ENCODE results near the gene EXOC2. TPM values are rescaled to one million over a fixed set of nuclear protein-coding genes. Genes with fewer than 3 reads are reported as not detected.
"Not testable (repeated sequence)": the region's sequence is repeated elsewhere in the genome, so short reads cannot be mapped to it uniquely, and the experiment has no call there.

EXOC2 gene
- polyA plus RNA-seq, 3 donors: 3.8 to 9.2 (median 6.9) TPM

GRCh38 chr6:568085-568484, 124.9 kb downstream of the EXOC2 start:
- no peak overlapping the region for H3K27ac ChIP-seq (ENCODE audit: low read depth, low read length)
- WGBS, 3 donors: 86 to 87% (median 87%) methylated on average over 9 of the region's 9 CpGs

GRCh38 chr6:563863-564262, 129.1 kb downstream of the EXOC2 start:
- H3K27ac ChIP-seq (ENCODE audit: low read depth, low read length): no peak overlapping the region
- 92 to 96% (median 94%) methylated on average over 13 of the region's 13 CpGs for WGBS, 3 donors

- WGBS, 3 donors: 92 to 93% (median 93%) methylated on average over 15 of the region's 15 CpGs
- H3K27ac ChIP-seq (ENCODE audit: low read depth, low read length): no peak overlapping the region
These were observed 130.8 kb downstream of the EXOC2 start for GRCh38 chr6:562052-562676.

- not testable (repeated sequence) for H3K27ac ChIP-seq (ENCODE audit: low read depth, low read length)
- 96 to 99% (median 98%) methylated on average over 7 of the region's 7 CpGs for WGBS, 3 donors
These were observed 131.6 kb downstream of the EXOC2 start for GRCh38 chr6:561335-561734.

- WGBS, 3 donors: 88 to 92% (median 90%) methylated on average over 3 of the region's 3 CpGs
- no peak overlapping the region for H3K27ac ChIP-seq (ENCODE audit: low read depth, low read length)
These were observed 134.0 kb downstream of the EXOC2 start for GRCh38 chr6:558959-559358.

GRCh38 chr6:558089-558488, 134.8 kb downstream of the EXOC2 start:
- H3K27ac ChIP-seq (ENCODE audit: low read depth, low read length): no peak overlapping the region

GRCh38 chr6:551829-552350, 141.0 kb downstream of the EXOC2 start:
- H3K27ac ChIP-seq (ENCODE audit: low read depth, low read length): no peak overlapping the region
- WGBS, 3 donors: 92 to 94% (median 93%) methylated on average over 12 of the region's 12 CpGs

- 64 to 81% (median 80%) methylated on average over 4 of the region's 4 CpGs for WGBS, 3 donors
- no peak overlapping the region for H3K27ac ChIP-seq (ENCODE audit: low read depth, low read length)
These were observed 141.5 kb downstream of the EXOC2 start for GRCh38 chr6:551405-551804.

- 95 to 96% (median 96%) methylated on average over 6 of the region's 6 CpGs for WGBS, 3 donors
- H3K27ac ChIP-seq (ENCODE audit: low read depth, low read length): no peak overlapping the region
These were observed 143.0 kb downstream of the EXOC2 start for GRCh38 chr6:549906-550305.

- H3K27ac ChIP-seq (ENCODE audit: low read depth, low read length): no peak overlapping the region
- WGBS, 3 donors: 87 to 93% (median 93%) methylated on average over 6 of the region's 6 CpGs
These were observed 144.4 kb downstream of the EXOC2 start for GRCh38 chr6:548517-548916.

GRCh38 chr6:548091-548490, 144.8 kb downstream of the EXOC2 start:
- 85 to 91% (median 91%) methylated on average over 5 of the region's 5 CpGs for WGBS, 3 donors
- no peak overlapping the region for H3K27ac ChIP-seq (ENCODE audit: low read depth, low read length)

GRCh38 chr6:540490-540889, 152.4 kb downstream of the EXOC2 start:
- no peak overlapping the region for H3K27ac ChIP-seq (ENCODE audit: low read depth, low read length)

GRCh38 chr6:537114-537513, 155.8 kb downstream of the EXOC2 start:
- WGBS, 3 donors: 94 to 97% (median 97%) methylated on average over 56 of the region's 56 CpGs
- H3K27ac ChIP-seq (ENCODE audit: low read depth, low read length): no peak overlapping the region

GRCh38 chr6:530425-530824, 162.5 kb downstream of the EXOC2 start:
- WGBS, 3 donors: 87 to 92% (median 90%) methylated on average over 9 of the region's 9 CpGs
- H3K27ac ChIP-seq (ENCODE audit: low read depth, low read length): no peak overlapping the region

GRCh38 chr6:528989-529388, 163.9 kb downstream of the EXOC2 start:
- H3K27ac ChIP-seq (ENCODE audit: low read depth, low read length): no peak overlapping the region
- WGBS, 3 donors: 96 to 97% (median 96%) methylated on average over 18 of the region's 18 CpGs

GRCh38 chr6:527989-528673, 164.8 kb downstream of the EXOC2 start:
- no peak overlapping the region for H3K27ac ChIP-seq (ENCODE audit: low read depth, low read length)
- 91 to 95% (median 92%) methylated on average over 8 of the region's 8 CpGs for WGBS, 3 donors

GRCh38 chr6:524803-525202, 168.1 kb downstream of the EXOC2 start:
- WGBS, 3 donors: 65 to 71% (median 68%) methylated on average over 6 of the region's 6 CpGs
- no peak overlapping the region for H3K27ac ChIP-seq (ENCODE audit: low read depth, low read length)

GRCh38 chr6:520820-521219, 172.1 kb downstream of the EXOC2 start:
- 94 to 96% (median 94%) methylated on average over 31 of the region's 31 CpGs for WGBS, 3 donors
- H3K27ac ChIP-seq (ENCODE audit: low read depth, low read length): no peak overlapping the region

- no peak overlapping the region for H3K27ac ChIP-seq (ENCODE audit: low read depth, low read length)
- WGBS, 3 donors: 77 to 90% (median 88%) methylated on average over 4 of the region's 4 CpGs
These were observed 174.7 kb downstream of the EXOC2 start for GRCh38 chr6:518218-518617.

GRCh38 chr6:516213-516612, 176.7 kb downstream of the EXOC2 start:
- 97 to 99% (median 98%) methylated on average over 11 of the region's 11 CpGs for WGBS, 3 donors
- no peak overlapping the region for H3K27ac ChIP-seq (ENCODE audit: low read depth, low read length)

Data from adipose tissue (tissue), 3 donors.